VCaP (cell line): ENCODE measurements around the gene RAF1.

Experiments used
- H3K27ac ChIP-seq: fragments of 450-650 bp; 2 replicates; pipeline ENCODE4 v1.5.1; 2017
- TF ChIP-seq, protein P1 (sequence below): fragments of 450-650 bp; conservative IDR thresholded peaks from 2 replicates; pipeline ENCODE4 v1.5.1; 2017; ENCODE audit warnings: mild to moderate bottlenecking, moderate library complexity

RAF1 gene

DNA sequence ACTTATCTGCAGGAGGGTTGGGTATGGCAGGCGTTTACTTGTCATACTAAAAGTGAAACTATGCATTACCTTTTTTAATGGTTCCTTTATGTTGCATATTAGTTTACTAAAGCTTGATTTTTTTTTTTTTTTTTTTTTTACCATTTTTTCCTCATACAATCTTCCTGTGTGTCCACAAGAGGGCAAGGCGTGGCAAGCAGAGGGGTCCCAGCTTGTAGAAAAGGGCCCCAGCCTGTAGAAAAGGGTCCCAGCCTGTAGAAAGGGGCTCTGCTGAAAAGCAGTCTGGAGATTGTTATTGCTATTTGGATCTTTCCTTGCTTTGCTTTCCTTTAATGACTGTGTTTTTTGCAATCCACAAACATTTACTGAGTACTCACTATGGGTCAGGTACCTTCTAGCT lies 85.2 kb downstream of the RAF1 start:
- TF ChIP-seq, protein P1, sequence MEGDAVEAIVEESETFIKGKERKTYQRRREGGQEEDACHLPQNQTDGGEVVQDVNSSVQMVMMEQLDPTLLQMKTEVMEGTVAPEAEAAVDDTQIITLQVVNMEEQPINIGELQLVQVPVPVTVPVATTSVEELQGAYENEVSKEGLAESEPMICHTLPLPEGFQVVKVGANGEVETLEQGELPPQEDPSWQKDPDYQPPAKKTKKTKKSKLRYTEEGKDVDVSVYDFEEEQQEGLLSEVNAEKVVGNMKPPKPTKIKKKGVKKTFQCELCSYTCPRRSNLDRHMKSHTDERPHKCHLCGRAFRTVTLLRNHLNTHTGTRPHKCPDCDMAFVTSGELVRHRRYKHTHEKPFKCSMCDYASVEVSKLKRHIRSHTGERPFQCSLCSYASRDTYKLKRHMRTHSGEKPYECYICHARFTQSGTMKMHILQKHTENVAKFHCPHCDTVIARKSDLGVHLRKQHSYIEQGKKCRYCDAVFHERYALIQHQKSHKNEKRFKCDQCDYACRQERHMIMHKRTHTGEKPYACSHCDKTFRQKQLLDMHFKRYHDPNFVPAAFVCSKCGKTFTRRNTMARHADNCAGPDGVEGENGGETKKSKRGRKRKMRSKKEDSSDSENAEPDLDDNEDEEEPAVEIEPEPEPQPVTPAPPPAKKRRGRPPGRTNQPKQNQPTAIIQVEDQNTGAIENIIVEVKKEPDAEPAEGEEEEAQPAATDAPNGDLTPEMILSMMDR = peak; percentile 41
- H3K27ac ChIP-seq = no peak overlapping the region

DNA sequence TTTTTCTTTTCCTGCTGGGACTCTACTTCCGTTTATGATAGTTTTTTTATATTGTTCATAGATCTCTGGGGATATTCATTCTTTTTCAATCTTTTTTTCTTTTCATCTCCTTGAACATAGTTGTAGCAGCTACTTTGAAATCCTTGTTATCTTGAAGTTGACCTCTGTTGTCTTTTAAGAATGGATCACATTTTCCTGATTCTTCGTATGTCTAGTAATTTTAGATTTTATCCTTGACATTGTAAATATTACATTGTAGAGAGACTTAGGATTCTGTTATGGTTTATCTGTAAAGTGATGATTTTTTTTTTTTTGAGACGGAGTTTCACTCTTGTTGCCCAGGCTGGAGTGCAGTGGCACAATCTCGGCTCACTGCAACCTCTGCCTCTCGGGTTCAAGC lies 86.5 kb downstream of the RAF1 start:
- TF ChIP-seq, protein P1 = no peak
- H3K27ac ChIP-seq = no peak overlapping the region

DNA sequence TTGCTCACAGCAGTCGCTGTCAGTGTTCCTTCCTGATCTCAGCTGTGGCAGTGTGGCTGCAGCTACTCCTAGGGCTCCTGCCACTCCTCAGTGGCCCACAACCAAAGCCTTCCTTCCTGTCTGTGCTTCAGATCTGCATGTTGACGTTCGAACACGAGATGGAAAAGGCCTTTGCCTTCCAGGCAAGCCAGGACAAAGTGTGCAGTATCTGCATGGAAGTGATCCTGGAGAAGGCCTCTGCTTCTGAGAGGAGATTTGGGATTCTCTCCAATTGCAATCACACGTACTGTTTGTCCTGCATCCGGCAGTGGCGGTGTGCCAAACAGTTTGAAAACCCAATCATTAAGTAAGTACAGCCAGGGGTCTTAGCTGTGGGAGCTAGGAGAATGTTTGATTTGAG lies 89.3 kb downstream of the RAF1 start:
- peak overlapping the region; percentile 52 for H3K27ac ChIP-seq
- TF ChIP-seq, protein P1 = no peak

DNA sequence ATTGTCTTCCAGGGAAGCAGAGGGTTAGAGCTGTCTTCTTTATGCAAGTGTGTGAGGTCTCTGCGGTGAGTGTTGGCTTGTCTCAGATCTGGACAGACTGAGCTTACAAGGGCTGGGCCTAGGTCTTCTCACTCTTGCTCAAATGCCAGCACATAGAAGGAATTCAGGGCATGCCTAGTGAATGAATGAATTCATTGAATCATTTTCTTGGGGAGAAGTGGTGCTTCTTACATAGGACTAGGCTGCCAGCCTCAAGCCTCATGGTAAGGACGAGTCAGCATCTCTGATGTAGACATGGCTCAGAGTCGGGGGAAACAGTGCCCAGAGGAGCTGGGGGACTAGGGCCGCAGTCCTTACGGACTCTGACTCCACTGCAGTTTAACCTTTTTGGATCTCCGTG lies 89.8 kb downstream of the RAF1 start:
- TF ChIP-seq, protein P1 = no peak
- H3K27ac ChIP-seq = peak overlapping the region; percentile 52

DNA sequence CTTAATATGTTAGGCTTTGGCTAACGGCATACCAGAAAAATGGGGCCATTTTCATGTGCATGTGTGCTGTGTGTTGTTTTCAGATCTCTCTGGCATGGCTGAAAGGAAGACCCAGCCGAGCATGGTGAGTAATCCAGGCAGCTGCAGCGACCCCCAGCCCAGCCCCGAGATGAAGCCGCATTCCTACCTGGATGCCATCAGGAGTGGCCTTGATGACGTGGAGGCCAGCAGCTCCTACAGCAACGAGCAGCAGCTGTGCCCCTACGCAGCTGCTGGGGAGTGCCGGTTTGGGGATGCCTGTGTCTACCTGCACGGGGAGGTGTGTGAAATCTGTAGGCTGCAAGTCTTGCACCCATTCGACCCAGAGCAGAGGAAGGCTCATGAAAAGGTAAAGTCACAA lies 91.9 kb downstream of the RAF1 start:
- no peak overlapping the region for H3K27ac ChIP-seq
- TF ChIP-seq, protein P1 = no peak

DNA sequence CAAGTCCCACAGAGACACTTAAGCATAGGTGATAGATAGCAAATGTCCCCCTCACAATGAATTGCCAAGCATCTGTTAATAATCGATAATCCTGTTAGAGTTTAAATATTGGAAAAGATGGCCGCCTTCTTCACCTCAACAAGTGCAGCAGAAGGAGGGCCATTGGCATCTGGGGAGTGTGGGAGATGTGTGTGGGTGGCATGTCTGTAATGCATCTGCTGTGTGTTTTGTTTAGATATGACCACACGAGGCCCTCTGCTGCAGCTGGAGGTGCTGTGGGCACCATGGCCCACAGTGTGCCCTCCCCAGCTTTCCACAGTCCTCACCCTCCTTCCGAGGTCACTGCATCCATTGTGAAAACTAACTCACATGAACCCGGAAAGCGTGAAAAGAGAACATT lies 94.1 kb downstream of the RAF1 start:
- TF ChIP-seq, protein P1 = no peak
- no peak overlapping the region for H3K27ac ChIP-seq

DNA sequence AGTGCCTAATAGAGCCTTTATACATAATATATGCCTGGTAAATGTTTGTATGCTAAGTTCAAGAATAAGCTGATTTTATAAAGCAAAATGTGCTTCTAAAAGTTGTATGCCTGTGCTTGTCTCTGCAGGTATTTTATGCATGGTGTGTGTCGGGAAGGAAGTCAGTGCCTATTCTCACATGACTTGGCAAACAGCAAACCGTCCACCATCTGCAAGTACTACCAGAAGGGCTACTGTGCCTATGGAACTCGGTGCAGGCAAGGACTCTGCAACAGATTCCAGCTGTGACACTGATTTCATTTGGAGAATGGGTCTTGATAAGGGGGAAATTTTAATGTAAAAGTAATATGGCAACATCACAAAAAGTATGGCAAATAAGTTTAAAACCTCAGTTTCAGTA lies 95.2 kb downstream of the RAF1 start:
- TF ChIP-seq, protein P1 = no peak
- no peak overlapping the region for H3K27ac ChIP-seq

DNA sequence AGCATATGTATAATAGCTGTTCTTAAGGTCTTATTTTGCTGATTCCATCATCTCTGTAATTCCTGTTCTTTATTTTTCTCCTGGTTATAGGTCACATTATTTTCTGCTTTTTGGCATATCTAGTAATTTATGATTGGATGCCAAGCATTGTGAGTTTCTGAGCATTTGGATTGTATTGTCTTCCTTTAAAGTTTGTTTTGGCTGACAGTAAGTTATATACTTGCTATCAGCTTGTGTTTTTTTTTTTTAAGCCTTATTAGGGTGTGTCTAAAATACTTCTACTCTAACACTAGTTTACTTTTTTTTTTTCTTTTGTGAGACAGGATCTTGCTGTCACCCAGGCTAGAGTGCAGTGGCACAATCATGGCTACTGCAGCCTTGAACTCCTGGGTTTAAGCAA lies 96.9 kb downstream of the RAF1 start:
- TF ChIP-seq, protein P1 = no peak
- H3K27ac ChIP-seq = no peak overlapping the region
